T-helper 1 cell (primary cell): ENCODE measurements around the gene OSCP1.

ENCODE experiments used
- DNase-seq, 5 donors: peaks; one replicate each; pipeline ENCODE4 v3.0.0-alpha.2; 2012 to 2020

Gene OSCP1

GRCh38 chr1:36400825-36401601 is 49.2 kb downstream of the OSCP1 start:
- DNase-seq, result peak in 1 of 5 donors; percentile 47

GRCh38 chr1:36400514-36400824 is 49.8 kb downstream of the OSCP1 start:
- DNase-seq, result no peak

- no peak for DNase-seq
Measured at GRCh38 chr1:36398370-36398977, 51.8 kb downstream of the OSCP1 start.

GRCh38 chr1:36397378-36398230 is 52.6 kb downstream of the OSCP1 start, which contains the start of gene LSM10:
Gene LSM10 (minus strand): TSS chr1:36397908. CDS start chr1:36394129, 3,779 bp downstream.
- peak; percentile 72 to 91 (median 84) for DNase-seq

- DNase-seq, result peak in 1 of 5 donors; percentile 22
Measured at GRCh38 chr1:36397083-36397377, 53.2 kb downstream of the OSCP1 start.

GRCh38 chr1:36396359-36396758 is 53.9 kb downstream of the OSCP1 start:
- no peak for DNase-seq

- DNase-seq, result no peak
Measured at GRCh38 chr1:36393686-36394085, 56.6 kb downstream of the OSCP1 start.

GRCh38 chr1:36392836-36393235 is 57.4 kb downstream of the OSCP1 start:
- no peak for DNase-seq

- no peak for DNase-seq
Measured at GRCh38 chr1:36391271-36391670, 59.0 kb downstream of the OSCP1 start.

GRCh38 chr1:36390411-36390810 is 59.8 kb downstream of the OSCP1 start:
- DNase-seq, result no peak

GRCh38 chr1:36389999-36390398 is 60.3 kb downstream of the OSCP1 start:
- no peak for DNase-seq

GRCh38 chr1:36389261-36389660 is 61.0 kb downstream of the OSCP1 start:
- DNase-seq, result no peak

GRCh38 chr1:36387141-36387949 is 62.9 kb downstream of the OSCP1 start:
- peak in 1 of 5 donors; percentile 58 for DNase-seq

- DNase-seq, result peak; percentile 64 to 99 (median 74)
Measured at GRCh38 chr1:36386265-36387140, 63.7 kb downstream of the OSCP1 start.

GRCh38 chr1:36385410-36386264 is 64.6 kb downstream of the OSCP1 start, which contains the start of gene STK40:
Gene STK40 (minus strand): TSS chr1:36385924. CDS start chr1:36361332, 24,592 bp downstream.
- DNase-seq, result peak; percentile 98 to 99 (median 98)

GRCh38 chr1:36384542-36385409 is 65.5 kb downstream of the OSCP1 start:
- DNase-seq, result peak in 3 of 5 donors; percentile 13 to 60 (median 38)

GRCh38 chr1:36383240-36383639 is 67.0 kb downstream of the OSCP1 start:
- DNase-seq, result no peak

GRCh38 chr1:36382669-36383068 is 67.6 kb downstream of the OSCP1 start:
- no peak for DNase-seq

GRCh38 chr1:36382231-36382630 is 68.0 kb downstream of the OSCP1 start:
- DNase-seq, result no peak

GRCh38 chr1:36381405-36381804 is 68.8 kb downstream of the OSCP1 start:
- DNase-seq, result no peak
